Epidermal melanocyte (primary cell): Measurements from ENCODE around the gene TMEM254.
"Not testable (repeated sequence)": the region's sequence is repeated elsewhere in the genome, so short reads cannot be mapped to it uniquely, and the experiment has no call there.

ENCODE experiments used
- DNase-seq: peaks from one replicate; pipeline ENCODE4 v3.0.0; 2011; ENCODE audit warnings: low spot score; ENCODE audit not compliant: insufficient read length

The TMEM254 gene

GRCh38 chr10:80132299-80133139 is 54.1 kb downstream of the TMEM254 start, which contains the start of gene PLAC9:
PLAC9 (plus strand) TSS chr10:80132730; CDS start chr10:80132763, 33 bp downstream.
- DNase-seq = no peak

DNA sequence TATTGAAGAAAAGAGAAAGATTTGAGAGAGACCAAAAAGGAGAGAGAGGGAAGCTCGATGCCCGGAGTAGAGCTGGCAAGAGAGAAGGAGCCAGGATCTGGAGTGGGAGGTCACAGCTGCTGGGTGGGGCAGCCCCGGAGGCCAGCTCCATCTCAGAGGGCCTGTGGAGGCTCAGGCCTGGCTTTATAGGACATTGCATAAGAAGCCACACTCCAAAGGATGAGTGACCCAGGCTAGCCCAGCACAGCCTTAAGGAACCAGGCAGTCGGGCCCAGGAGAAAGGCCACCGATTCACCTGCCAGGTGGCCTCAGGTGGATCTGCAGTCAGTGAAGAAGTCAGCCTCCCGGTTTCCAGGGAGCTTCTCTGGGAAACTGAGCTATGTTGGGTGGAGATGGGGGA is 54.7 kb downstream of the TMEM254 start:
- DNase-seq = no peak

DNA sequence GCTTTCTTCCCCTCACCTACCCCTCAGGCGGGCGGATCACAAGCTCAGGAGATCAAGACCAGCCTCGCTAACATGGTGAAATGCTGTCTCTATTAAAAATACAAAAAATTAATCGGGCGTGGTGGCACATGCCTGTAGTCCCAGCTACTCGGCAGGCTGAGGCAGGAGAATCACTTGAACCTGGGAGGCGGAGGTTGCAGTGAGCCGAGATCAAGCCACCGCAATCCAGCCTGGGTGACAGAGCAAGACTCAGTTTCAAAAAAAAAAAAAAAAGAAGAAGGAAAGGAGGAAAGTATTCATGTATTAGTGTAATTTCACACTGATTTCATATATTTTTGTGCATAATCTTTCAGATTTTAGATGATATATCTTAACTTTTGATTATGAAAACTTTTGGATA is 55.2 kb downstream of the TMEM254 start:
- not testable (repeated sequence) for DNase-seq

DNA sequence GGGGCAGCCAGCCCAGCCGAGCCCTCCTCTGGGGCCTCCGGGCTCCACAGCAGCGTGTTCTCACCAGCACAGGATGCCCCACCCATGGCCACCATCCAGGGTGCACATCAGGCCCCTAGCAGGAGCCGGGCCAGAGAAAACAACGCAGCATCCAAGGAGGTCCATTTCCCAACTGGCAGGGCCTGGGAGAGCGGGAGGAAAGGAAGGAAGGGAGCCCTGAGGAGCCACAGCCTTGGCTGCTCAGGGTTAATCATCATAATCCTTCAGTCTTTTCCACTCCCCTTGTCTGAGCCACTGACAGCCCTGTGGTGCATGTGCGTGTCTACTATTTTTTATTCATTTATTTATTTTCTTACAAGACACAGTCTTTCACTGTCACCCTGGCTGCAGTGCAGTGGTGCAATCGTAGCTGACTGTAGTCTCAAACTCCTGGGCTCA is 57.7 kb downstream of the TMEM254 start:
- no peak for DNase-seq

DNA sequence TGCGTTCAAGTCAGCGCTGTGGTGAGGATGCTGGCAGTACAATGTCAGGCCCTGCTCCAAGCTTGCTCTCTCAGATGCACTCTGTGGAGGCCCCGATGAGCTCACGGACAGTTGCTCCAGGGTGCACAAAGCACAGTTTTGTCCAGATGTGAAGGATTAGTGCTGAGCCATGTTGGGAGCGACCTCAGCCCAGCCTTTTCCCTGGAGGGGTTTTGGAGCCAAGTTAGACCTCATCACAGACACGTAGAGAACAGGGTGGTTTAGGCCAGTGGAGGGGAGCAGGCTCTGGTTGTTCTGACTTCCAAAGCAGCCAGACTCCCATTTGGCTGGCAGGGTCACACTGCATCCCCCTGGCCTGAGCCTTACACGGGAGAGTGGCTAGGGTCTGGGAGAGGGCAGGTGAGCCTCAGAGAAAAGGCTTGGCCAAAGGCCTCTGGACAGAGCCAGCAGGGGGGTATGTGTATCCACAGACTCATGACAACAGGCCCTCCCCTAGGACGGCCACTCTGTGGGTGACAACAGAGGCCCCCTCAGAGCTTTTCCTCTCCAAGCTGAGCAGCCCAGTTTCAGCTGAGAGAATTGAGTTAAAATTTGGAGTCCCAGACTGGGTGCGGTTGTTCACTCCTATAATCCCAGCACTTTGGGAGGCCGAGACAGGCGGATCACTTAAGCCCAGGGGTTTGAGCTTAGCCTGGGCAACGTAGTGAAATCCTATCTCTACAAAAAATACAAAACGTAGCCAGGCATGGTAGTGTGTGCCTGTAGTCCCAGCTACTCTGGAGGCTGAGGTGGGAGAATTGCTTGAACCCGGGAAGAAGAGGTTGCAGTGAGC is 58.8 kb downstream of the TMEM254 start:
- no peak for DNase-seq

DNA sequence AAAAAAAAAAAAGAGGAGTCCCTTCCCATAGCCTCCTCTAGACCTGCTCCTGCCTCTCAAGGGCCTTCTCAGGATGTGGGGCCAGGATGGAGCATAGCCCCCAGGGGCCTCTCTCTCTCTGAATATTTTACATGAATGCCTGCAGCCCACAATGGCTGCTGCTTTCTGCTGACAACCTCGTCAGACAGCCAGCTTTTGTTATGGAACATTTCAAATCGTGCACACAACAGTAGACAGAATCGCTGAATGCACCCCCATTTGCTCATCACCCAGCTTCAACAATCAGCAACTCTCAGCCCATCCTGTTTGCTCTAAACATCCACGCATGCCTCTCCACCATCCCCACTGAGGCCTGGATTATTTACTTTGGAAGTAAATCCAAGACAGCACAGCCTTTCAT is 59.5 kb downstream of the TMEM254 start:
- DNase-seq = no peak

- DNase-seq = no peak
Measured at GRCh38 chr10:80139265-80139664, 60.8 kb downstream of the TMEM254 start.

DNA sequence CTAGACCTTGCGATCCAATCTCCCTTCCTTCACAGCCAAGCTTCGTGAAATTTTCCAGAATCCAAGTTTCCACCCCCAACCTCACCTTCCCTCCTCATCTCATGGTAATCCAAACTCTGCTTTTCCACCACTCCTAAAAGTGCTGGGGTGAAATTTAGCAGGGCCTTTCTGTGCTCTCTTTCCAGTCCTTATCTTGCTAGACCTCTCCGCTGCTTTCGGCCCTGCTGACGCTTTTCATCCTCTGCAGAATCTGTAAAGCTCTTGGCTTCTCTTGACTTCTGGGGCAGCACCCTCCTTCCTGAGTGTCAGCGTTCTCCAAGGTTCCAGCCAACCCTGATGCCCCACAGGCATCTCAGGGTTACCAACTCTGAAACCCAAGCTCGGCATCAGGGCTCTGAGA is 61.8 kb downstream of the TMEM254 start:
- no peak for DNase-seq

DNA sequence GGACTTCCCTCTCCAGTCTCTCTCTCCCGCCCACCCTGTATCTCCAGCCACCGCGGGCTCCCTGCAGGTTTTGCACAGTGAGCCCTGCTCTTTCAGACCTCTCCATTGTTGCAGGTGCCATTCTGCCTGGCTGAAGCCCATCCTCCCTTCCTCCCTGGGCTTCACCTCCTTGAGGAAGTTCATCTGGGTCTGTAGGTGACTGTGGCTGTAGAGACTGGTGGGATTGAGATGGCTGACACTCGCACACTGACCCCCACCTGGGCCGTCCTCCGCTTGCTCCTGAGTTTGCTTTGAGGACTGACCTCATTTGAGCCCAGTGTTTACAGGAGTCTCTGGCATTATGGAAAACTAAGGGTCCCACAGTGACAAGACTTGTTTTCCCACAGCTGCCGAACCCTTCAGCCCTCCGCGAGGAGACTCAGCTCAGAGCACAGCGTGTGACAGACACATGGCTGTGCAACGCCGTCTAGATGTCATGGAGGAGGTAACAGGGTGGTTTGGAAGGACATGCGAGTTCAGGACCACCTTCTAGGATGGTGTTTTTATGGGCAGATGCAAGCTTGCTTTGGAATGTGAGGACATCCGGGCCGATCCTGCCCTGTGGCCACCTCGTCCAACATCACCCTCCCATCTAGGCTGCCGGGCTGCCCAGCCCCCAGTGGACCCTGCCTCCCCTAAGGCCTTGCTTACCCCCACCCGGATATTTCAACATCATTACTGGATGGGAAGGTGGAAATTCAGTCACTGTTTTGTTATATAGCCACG is 63.4 kb downstream of the TMEM254 start:
- DNase-seq = no peak
